ENCODE results near the gene LIMS2. TPM values are rescaled to one million over a fixed set of nuclear protein-coding genes. Genes with fewer than 3 reads are reported as not detected.

Gene LIMS2
- total RNA-seq: 2.6 and 6.8 TPM in 2 replicates

GRCh38 chr2:127675331-127676261 lies at the start of gene LIMS2:
Gene LIMS2, minus strand, starts transcription at chr2:127675530. Its CDS starts 506 bp downstream, at chr2:127675024.

GRCh38 chr2:127701193-127701650 lies 25.9 kb upstream of the LIMS2 start, which contains the start of gene SFT2D3:
Gene SFT2D3, plus strand, starts transcription at chr2:127701497. Its CDS starts 32 bp downstream, at chr2:127701529.

DNA sequence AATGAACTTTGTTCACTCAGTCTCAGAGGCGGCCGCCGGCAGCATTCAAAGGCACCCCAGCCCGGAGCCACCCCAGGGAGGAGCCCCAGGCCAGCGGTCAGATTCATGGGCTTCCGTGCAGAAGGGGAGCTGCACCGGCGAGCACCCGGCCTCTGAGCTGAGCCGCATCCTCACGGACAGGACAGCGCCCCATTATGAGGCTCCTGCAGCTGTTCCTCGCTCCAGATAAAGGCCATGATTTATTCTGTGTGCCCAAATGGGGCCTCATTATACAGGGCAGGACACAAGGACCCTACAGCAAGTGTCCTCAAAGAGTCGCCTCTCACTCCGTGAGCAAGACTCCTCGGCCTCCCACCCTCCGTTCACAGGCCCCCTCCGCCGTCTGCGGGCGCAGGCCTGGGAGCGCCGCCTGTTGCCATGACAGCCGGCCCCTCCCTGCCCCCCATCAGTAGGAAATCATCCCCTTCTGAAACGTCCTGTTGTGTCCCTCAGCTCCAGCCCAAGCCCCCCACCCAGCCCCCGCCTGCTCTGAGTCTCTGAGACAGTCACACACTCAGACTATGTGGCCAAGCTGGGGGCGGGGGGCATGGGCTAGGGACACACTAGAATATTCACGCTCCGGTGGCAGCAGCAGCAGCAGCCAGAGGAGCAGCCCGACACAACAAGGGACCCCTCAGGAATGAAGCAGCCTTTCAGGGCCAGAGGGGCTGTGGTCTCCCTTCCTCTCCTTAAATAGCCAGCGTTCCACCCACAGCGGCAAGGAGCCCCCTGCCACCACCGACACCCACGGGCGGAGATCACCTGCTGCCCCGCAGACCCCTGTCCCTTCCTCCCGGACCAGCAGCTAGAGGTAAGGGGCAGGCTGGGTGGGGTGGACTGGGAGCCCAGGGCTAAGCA lies 29.7 kb downstream of the LIMS2 start, which contains the start of gene GPR17:
Gene GPR17 (plus strand): TSS at position 759 of the 897 bp plus-strand sequence. CDS start 4,583 bp downstream, outside the sequence.

Other genes with a start within 250 kb of the LIMS2 start
- gene IWS1, start 149.0 kb downstream of the LIMS2 start, total RNA-seq: 35.6 and 53.1 TPM in 2 replicates
- 0.09 and 0.59 TPM in 2 replicates for gene MYO7B, start 139.8 kb downstream of the LIMS2 start, total RNA-seq
- gene GPR17, start 29.4 kb downstream of the LIMS2 start, total RNA-seq: not detected in 2 replicates
- gene SFT2D3, start 26.0 kb upstream of the LIMS2 start, total RNA-seq: 4.1 and 5.3 TPM in 2 replicates
- 23.2 and 41.7 TPM in 2 replicates for gene WDR33, start 135.6 kb upstream of the LIMS2 start, total RNA-seq
- gene POLR2D, start 182.6 kb upstream of the LIMS2 start, total RNA-seq: 22.3 and 31.9 TPM in 2 replicates
- gene AMMECR1L, start 210.4 kb upstream of the LIMS2 start, total RNA-seq: 19.3 and 26.2 TPM in 2 replicates